OCI-LY7 (cell line): ENCODE data around the gene CRELD1. TPM values are rescaled to one million over a fixed set of nuclear protein-coding genes. Genes with fewer than 3 reads are reported as not detected.

Experiments
- BruUV-seq: library from RNA; stranded (reverse); fragments of 400-500 nt; replicated peaks from 2 replicates; lab custom pipeline; 2021; lab: Mats Ljungman, UMichigan
- CTCF ChIA-PET: fragments of 300-600 bp; sonication (Branson Sonifier 250); formaldehyde crosslinking; loops from one replicate; lab custom pipeline; 2022; ENCODE audit warnings: antibody characterized with exemption; ENCODE audit not compliant: unreplicated experiment; lab: Charles Lee
- POLR2A ChIA-PET: fragments of 300-600 bp; sonication (Branson Sonifier 250); formaldehyde crosslinking; loops from one replicate; lab custom pipeline; 2022; ENCODE audit warnings: antibody characterized with exemption; lab: Charles Lee
- DNase-seq: peaks from one replicate; pipeline ENCODE4 v3.0.0-alpha.2; 2015; ENCODE audit warnings: low spot score
- H2AFZ ChIP-seq: fragments of 200-600 bp; sonication (generic), shearing (Covaris generic); 2 replicates; pipeline ENCODE4 v1.6.1; 2014; ENCODE audit warnings: mild to moderate bottlenecking, antibody characterized with exemption, low read length, moderate library complexity
- H3K27ac ChIP-seq: fragments of 200-600 bp; sonication (generic); 2 replicates; pipeline ENCODE4 v1.5.1; 2014; ENCODE audit warnings: mixed run types, low read depth, mild to moderate bottlenecking, moderate library complexity, low read length, inconsistent platforms; ENCODE audit not compliant: poor library complexity, severe bottlenecking
- H3K36me3 ChIP-seq: fragments of 200-600 bp; sonication (generic); 2 replicates; pipeline ENCODE4 v1.6.1; 2014; ENCODE audit warnings: mild to moderate bottlenecking, antibody characterized with exemption, low read length, moderate library complexity, mixed read lengths; ENCODE audit not compliant: insufficient read depth
- H3K4me1 ChIP-seq: fragments of 200-600 bp; sonication (generic); 2 replicates; pipeline ENCODE4 v1.5.1; 2014; ENCODE audit warnings: mild to moderate bottlenecking, low read length; ENCODE audit not compliant: insufficient read depth, poor library complexity, severe bottlenecking
- H3K4me2 ChIP-seq: fragments of 200-600 bp; sonication (generic); 2 replicates; pipeline ENCODE4 v1.6.1; 2014; ENCODE audit warnings: mild to moderate bottlenecking, low read length
- H3K4me3 ChIP-seq: fragments of 200-600 bp; sonication (generic); 2 replicates; pipeline ENCODE4 v1.5.1; 2014; ENCODE audit warnings: mild to moderate bottlenecking, low read depth, low read length; ENCODE audit not compliant: poor library complexity, severe bottlenecking
- H3K79me2 ChIP-seq: fragments of 200-600 bp; sonication (generic); 2 replicates; pipeline ENCODE4 v1.6.1; 2016; ENCODE audit warnings: low read depth, mild to moderate bottlenecking, low read length, moderate library complexity, mixed read lengths; ENCODE audit not compliant: insufficient read depth
- H3K9me2 ChIP-seq: fragments of 200-600 bp; sonication (generic); 2 replicates; pipeline ENCODE4 v1.6.1; 2016; ENCODE audit warnings: mild to moderate bottlenecking, low read length, mixed read lengths; ENCODE audit not compliant: insufficient read depth
- H3K9me3 ChIP-seq: fragments of 200-600 bp; sonication (generic); 2 replicates; pipeline ENCODE4 v1.6.1; 2014; ENCODE audit warnings: mild to moderate bottlenecking, mixed run types, low read length, mixed read lengths
- H4K20me1 ChIP-seq: fragments of 200-600 bp; sonication (generic); 2 replicates; pipeline ENCODE4 v1.6.1; 2014; ENCODE audit warnings: mild to moderate bottlenecking, antibody characterized with exemption, low read length, moderate library complexity, mixed read lengths; ENCODE audit not compliant: insufficient read depth
- CTCF ChIP-seq: fragments of 200-600 bp; sonication (generic); conservative IDR thresholded peaks from 2 replicates; pipeline ENCODE4 v1.5.1; 2014; ENCODE audit warnings: mild to moderate bottlenecking, antibody characterized with exemption, low read length, moderate library complexity, mixed read lengths
- EZH2phosphoT487 ChIP-seq: fragments of 200-600 bp; sonication (generic); IDR thresholded peaks from 2 replicates; pipeline ENCODE4 v1.6.1; 2018; ENCODE audit warnings: low read depth, borderline replicate concordance, mild to moderate bottlenecking, mixed run types, antibody characterized with exemption, low read length, moderate library complexity, mixed read lengths
- intact Hi-C: fragments of 100-400 bp; cut with micrococcal nuclease; formaldehyde crosslinking; loops from one replicate; pipeline ENCODE4 v1.10.0; 2022; ENCODE audit not compliant: unreplicated experiment
- total RNA-seq, 2 experiments: library from RNA; depleted of rRNA in 1 of 2; stranded (reverse); fragments of >200 nt in 1 of 2; shearing (Covaris generic) in 1 of 2; gene quantifications; 2 replicates each; pipeline ENCODE4 v1.2.3, GENCODE V29; 2014 to 2022

Gene CRELD1
- total RNA-seq, 2 experiments from 2014 or later: 20.9 to 23.4 TPM

GRCh38 chr3:9914011-9914410, 19.6 kb upstream of the CRELD1 start:
- no peak for DNase-seq
- POLR2A ChIA-PET: interaction anchor here (0.6 kb wide), 1 partner anchor 80 kb away, joined by 5 read pairs; no protein-coding TSS in a partner anchor
- no peaks in the 10 kb centered on the region for H3K9me3 ChIP-seq
- no peaks in the 10 kb centered on the region for H3K4me1 ChIP-seq
- H3K36me3 ChIP-seq: no peaks in the 10 kb centered on the region
- H3K4me3 ChIP-seq: no peak overlapping the region
- BruUV-seq: no TSS peak
- TF ChIP-seq CTCF (no peak), EZH2phosphoT487 (no peak)
- no peak overlapping the region for H3K4me2 ChIP-seq
- CTCF ChIA-PET: no interaction called here
- intact Hi-C loops: no loop called here
- no peaks in the 10 kb centered on the region for H3K9me2 ChIP-seq
- H3K27ac ChIP-seq: no peak overlapping the region
- no peaks in the 10 kb centered on the region for H4K20me1 ChIP-seq
- H3K79me2 ChIP-seq: no peaks in the 10 kb centered on the region
- H2AFZ ChIP-seq: no peak overlapping the region

- DNase-seq: no peak
- H2AFZ ChIP-seq: no peak overlapping the region
- intact Hi-C loops: no loop called here
- ChIA-PET POLR2A (interaction anchor here (0.5 to 0.6 kb wide), 2 partner anchors 14 to 81 kb away, joined by 3 to 5 read pairs; no protein-coding TSS in a partner anchor), CTCF (no interaction called here)
- no peaks in the 10 kb centered on the region for H4K20me1 ChIP-seq
- H3K9me2 ChIP-seq: no peaks in the 10 kb centered on the region
- H3K79me2 ChIP-seq: no peaks in the 10 kb centered on the region
- no peaks in the 10 kb centered on the region for H3K36me3 ChIP-seq
- TF ChIP-seq CTCF: no peak
- H3K4me1 ChIP-seq: no peaks in the 10 kb centered on the region
- H3K27ac ChIP-seq: no peak overlapping the region
- BruUV-seq: no TSS peak
- no peaks in the 10 kb centered on the region for H3K9me3 ChIP-seq
- H3K4me3 ChIP-seq: no peak overlapping the region
- H3K4me2 ChIP-seq: no peak overlapping the region
These were observed 18.9 kb upstream of the CRELD1 start for GRCh38 chr3:9914559-9915253.
